ENCODE measurements around the gene USP46. TPM values are rescaled to one million over a fixed set of nuclear protein-coding genes. Genes with fewer than 3 reads are reported as not detected.

Gene USP46
- total RNA-seq, 2 donors from 2014 or later: 9.2 to 26.3 TPM

GRCh38 chr4:52588097-52588496 lies 71.0 kb downstream of the USP46 start:
- intact Hi-C loops (cut with DNase I): no loop called here

GRCh38 chr4:52586069-52586468 lies 73.0 kb downstream of the USP46 start:
- TF ChIP-seq POLR2AphosphoS5 (IDR thresholded peaks at IDR 0.05) (no peak), CTCF (IDR thresholded peaks at IDR 0.05) (no peak), POLR2A (IDR thresholded peaks at IDR 0.05) (no peak)
- no peak overlapping the region for H3K27ac ChIP-seq
- H3K9me3 ChIP-seq: no peaks in the 10 kb centered on the region
- no peaks in the 10 kb centered on the region for H3K4me1 ChIP-seq (replicated peaks)
- no peak overlapping the region for H3K4me3 ChIP-seq
- DNase-seq (ENCODE audit: low spot score): no peak
- intact Hi-C loops (cut with DNase I): no loop called here
- WGBS: 22% methylated on average over 3 of the region's 3 CpGs
- no peaks in the 10 kb centered on the region for H3K36me3 ChIP-seq
- H3K27me3 ChIP-seq (replicated peaks; ENCODE audit: insufficient read depth): no peaks in the 10 kb centered on the region

More at GRCh38 chr4:52588097-52588496, 71.0 kb downstream of the USP46 start:
- H3K27ac ChIP-seq: no peak overlapping the region
- DNase-seq (ENCODE audit: low spot score): no peak
- TF ChIP-seq POLR2A (IDR thresholded peaks at IDR 0.05): no peak
- TF ChIP-seq CTCF (IDR thresholded peaks at IDR 0.05): peak in 2 of 4 experiments; percentile 11 to 27
- no peak overlapping the region for H3K4me3 ChIP-seq
- no peaks in the 10 kb centered on the region for H3K36me3 ChIP-seq
- 59% methylated on average over 2 of the region's 2 CpGs for WGBS
- no peaks in the 10 kb centered on the region for H3K4me1 ChIP-seq (replicated peaks)
- no peaks in the 10 kb centered on the region for H3K9me3 ChIP-seq
- no peaks in the 10 kb centered on the region for H3K27me3 ChIP-seq (replicated peaks; ENCODE audit: insufficient read depth)

- no peak for DNase-seq (ENCODE audit: low spot score)
- H3K36me3 ChIP-seq: no peaks in the 10 kb centered on the region
- no peak overlapping the region for H3K4me3 ChIP-seq
- TF ChIP-seq POLR2A (IDR thresholded peaks at IDR 0.05) (no peak), CTCF (IDR thresholded peaks at IDR 0.05) (no peak), POLR2AphosphoS5 (IDR thresholded peaks at IDR 0.05) (no peak)
- no peak overlapping the region for H3K27ac ChIP-seq
- 53% methylated on average over 2 of the region's 2 CpGs for WGBS
- H3K4me1 ChIP-seq (replicated peaks): no peaks in the 10 kb centered on the region
- intact Hi-C loops (cut with DNase I): no loop called here
- H3K27me3 ChIP-seq (replicated peaks; ENCODE audit: insufficient read depth): no peaks in the 10 kb centered on the region
- no peaks in the 10 kb centered on the region for H3K9me3 ChIP-seq
Observed at GRCh38 chr4:52585379-52585778, 73.7 kb downstream of the USP46 start.

GRCh38 chr4:52579602-52580272 lies 79.4 kb downstream of the USP46 start:
- Histone ChIP-seq H3K27ac (no peak overlapping the region), H3K4me3 (no peak overlapping the region), H3K4me1 (replicated peaks) (no peaks in the 10 kb centered on the region), H3K27me3 (replicated peaks; ENCODE audit: insufficient read depth) (no peaks in the 10 kb centered on the region), H3K9me3 (no peaks in the 10 kb centered on the region), H3K36me3 (no peaks in the 10 kb centered on the region)
- TF ChIP-seq POLR2A (IDR thresholded peaks at IDR 0.05) (no peak), CTCF (IDR thresholded peaks at IDR 0.05) (no peak), POLR2AphosphoS5 (IDR thresholded peaks at IDR 0.05) (no peak)
- intact Hi-C loops (cut with DNase I): no loop called here
- 89% methylated on average over 4 of the region's 4 CpGs for WGBS
- DNase-seq (ENCODE audit: low spot score): no peak

GRCh38 chr4:52578951-52579350 lies 80.2 kb downstream of the USP46 start:
- no peaks in the 10 kb centered on the region for H3K4me1 ChIP-seq (replicated peaks)
- H3K27ac ChIP-seq: no peak overlapping the region
- no peaks in the 10 kb centered on the region for H3K27me3 ChIP-seq (replicated peaks; ENCODE audit: insufficient read depth)
- 94% methylated on average over 2 of the region's 2 CpGs for WGBS
- no peak overlapping the region for H3K4me3 ChIP-seq
- no peak for TF ChIP-seq CTCF (IDR thresholded peaks at IDR 0.05)
- TF ChIP-seq POLR2AphosphoS5 (IDR thresholded peaks at IDR 0.05): no peak
- TF ChIP-seq POLR2A (IDR thresholded peaks at IDR 0.05): no peak
- no peaks in the 10 kb centered on the region for H3K36me3 ChIP-seq
- no peaks in the 10 kb centered on the region for H3K9me3 ChIP-seq
- intact Hi-C loops (cut with DNase I): no loop called here
- no peak for DNase-seq (ENCODE audit: low spot score)
